ENCODE measurements around the gene RGS7BP.

DNA sequence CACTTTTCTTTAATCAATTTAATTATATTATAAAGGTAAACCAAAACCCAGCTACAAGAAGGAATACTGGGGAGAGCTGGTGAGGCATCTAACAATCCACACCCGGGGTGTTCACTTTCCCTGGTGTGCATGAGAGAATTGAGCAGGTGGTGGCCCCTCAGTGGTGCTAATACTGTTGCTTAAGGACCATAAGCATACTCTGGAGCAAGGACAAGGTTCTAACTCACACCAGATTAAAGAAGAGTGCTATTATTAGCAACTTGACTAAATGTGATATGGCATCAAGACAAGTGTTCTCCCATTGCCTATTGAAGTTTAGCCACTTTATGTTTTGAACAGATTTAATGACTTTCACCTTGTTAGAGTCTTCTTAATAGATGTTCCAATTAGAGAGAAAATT is 8.8 kb downstream of the RGS7BP start:
- no peak for TF ChIP-seq EZH2phosphoT487 (IDR thresholded peaks at IDR 0.05; ENCODE audit: insufficient read depth, low read depth)
- no peak for TF ChIP-seq EZH2 (IDR thresholded peaks at IDR 0.05; ENCODE audit: insufficient read depth, poor library complexity, severe bottlenecking)
